Hematopoietic multipotent progenitor cell treated with erythropoietin and hydrocortisone succinate and interleukin-3 and kit ligand, for 8 days (in vitro differentiated cells): ENCODE data around the gene RGS14.
"Not testable (repeated sequence)": the region's sequence is repeated elsewhere in the genome, so short reads cannot be mapped to it uniquely, and the experiment has no call there.

Experiments used
- DNase-seq: peaks from one replicate; pipeline ENCODE4 v3.0.0-alpha.2; 2015

Gene RGS14

DNA sequence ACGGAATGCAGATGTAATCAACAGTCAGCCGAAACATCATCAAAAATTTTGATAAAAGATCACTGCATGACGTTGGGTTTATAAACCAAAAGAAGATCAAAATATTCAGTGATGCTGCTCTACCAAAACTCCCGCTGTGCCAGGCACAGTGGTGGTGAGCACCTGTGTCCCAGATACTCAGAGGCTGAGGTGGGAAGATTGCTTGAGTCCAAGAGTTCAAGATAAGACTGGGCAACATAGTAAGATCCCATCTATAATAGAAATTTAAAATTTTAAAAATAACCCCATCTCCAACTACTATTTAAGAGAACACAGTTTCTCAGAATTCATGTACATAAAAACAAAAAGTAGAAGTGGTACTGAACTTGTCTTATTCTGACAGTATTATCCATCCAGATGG, 10.0 kb upstream of the RGS14 start:
- no peak for DNase-seq

- no peak for DNase-seq
Measured at GRCh38 chr5:177349362-177349647, 8.4 kb upstream of the RGS14 start.

DNA sequence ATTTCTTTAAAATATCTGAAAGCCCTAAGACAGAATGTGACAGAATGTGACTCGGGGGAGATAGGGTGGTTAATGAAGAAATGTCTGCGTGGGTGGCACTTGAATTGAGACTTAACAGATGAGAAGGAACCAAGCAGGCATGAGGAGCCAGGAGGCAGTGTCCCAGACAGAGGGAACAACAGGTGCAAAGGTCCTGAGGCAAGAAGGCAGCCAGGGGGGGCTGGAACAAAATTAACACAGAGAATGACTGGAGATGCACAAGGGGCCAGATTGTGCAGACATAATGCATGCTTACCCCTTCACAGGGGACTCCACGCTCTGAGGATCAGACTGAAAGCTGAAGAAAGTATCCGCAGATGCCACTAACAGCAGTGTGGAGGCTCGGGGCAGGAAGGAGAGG, 8.0 kb upstream of the RGS14 start:
- no peak for DNase-seq

GRCh38 chr5:177350776-177351391, 6.8 kb upstream of the RGS14 start:
- no peak for DNase-seq

DNA sequence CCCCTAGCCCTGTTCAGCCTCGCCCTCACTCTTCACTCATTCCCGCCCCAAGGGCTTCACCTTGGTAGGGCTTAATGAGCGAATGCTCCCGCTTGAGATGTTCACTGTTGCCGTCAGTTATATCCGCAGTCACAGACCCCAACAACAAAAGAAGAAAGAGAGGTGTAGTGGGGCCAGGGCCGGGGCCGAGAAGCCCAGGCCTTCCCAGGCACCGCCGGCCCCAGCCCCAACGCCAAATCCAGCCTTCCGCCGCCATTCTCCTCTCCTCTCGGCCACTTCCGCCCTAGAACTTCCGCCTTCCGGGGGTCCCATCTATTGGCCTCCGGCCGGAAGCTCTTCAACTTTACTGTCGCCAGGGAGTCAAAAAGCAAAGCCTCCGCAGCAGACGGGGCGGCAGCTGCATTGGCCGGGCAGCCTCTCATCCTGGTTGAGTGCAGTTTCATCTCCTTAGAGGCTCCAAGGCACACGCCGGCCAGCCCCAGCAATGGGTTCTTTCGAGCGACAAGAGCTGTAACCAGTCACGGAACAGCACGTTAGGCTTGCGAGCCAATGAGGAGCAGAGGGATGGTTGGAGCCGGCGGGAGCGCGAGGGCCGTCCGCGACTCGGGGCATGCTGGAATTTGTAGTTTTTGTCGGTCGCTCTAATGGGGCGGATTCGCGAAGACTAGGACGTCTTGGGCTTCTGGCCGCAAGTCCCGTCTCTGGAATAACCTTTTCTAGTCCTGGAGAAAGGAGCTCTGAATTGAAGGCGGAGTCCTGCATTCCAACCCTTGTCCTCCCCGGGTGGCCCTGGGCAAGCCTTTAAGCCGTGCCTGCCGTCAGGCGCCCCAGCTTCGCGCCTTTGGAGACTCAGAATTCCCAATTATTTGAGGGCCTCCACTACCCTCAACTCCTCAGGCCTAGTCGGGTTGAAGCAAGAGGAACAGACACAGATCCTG, 6.1 kb upstream of the RGS14 start, which contains the start of gene LMAN2:
TSS of gene LMAN2 (minus strand) at position 277 of the 938 bp plus-strand sequence. CDS start at position 256, 21 bp downstream.
- peak; percentile 97 for DNase-seq

- no peak for DNase-seq
Measured at GRCh38 chr5:177353093-177353492, 4.6 kb upstream of the RGS14 start.

- no peak for DNase-seq
Measured at GRCh38 chr5:177354256-177354655, 3.5 kb upstream of the RGS14 start.

- DNase-seq = peak; percentile 37
Measured at GRCh38 chr5:177354711-177355110, 3.0 kb upstream of the RGS14 start.

DNA sequence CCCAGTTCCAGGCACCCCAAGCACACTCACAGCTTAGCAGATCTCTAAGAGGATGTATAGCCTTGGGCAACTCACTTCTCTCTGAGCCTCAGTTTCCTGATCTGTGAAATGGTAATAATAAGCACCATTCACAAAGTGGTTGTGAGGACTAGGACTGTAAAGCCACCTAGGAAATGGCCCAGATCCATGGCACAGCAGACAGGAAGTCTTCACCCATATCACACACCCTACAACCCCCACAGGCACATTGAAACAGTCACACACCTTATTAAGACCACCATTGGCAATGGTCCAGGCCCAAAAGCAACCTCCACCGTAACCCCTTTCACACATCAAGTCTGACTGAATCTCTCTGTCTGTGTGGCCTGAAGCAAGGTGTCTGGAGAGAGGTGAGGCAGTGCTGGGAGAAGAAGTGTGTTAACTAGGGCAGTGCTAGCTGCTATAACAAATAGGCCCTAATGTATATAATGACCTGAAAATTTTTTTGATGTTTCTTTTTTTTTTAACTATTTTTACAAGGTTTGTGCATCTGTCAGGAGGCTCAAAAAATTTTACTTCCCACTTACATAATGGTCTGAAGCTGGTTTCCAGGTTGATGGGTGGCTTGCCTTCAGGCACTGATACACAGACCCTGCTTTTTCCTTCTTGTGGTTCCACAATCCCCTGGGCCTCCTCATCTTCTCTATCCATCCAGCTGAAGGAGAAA, 2.4 kb upstream of the RGS14 start:
- DNase-seq = no peak

DNA sequence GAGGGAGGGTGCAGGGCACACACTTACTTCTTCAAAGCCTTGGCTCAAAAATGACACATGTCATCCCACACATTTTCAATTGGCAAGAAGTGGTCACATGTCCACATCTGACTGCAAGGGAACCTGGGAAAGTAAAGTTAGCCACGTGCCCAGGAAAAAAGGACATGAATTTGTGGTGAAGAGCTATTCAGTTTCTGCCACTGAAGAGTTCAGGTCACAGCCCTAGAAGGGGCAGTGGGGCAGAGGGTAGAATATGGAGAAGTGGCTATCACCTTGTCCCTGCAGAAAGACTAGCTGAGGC, 1.9 kb upstream of the RGS14 start:
- DNase-seq = peak; percentile 48

GRCh38 chr5:177356746-177357145, 978 bp upstream of the RGS14 start:
- DNase-seq = peak; percentile 54

GRCh38 chr5:177357146-177357458, 622 bp upstream of the RGS14 start:
- DNase-seq = peak; percentile 23

DNA sequence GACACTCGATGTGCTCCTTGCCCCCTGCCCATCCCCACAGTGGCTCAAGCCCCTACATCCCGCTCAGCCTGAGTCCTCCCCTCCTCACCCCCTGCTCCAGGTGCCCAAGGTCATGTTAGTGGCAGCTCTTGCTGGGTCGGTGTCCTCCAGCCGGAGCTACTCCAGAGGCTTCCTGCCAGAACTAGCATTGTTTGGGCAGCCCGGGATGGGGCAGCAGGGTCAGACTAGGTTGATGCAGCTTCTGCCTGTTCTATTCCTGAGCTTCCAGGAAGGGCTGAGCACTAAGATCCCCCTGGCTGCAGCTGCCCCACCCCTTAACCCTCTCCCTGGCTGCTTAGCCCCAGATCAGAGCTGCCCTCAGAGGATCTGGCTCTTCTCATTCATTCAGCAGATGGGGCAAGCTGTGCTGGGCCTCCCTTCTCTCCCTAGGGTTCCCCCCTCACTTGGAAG, 671 bp downstream of the RGS14 start:
- peak; percentile 37 for DNase-seq

DNA sequence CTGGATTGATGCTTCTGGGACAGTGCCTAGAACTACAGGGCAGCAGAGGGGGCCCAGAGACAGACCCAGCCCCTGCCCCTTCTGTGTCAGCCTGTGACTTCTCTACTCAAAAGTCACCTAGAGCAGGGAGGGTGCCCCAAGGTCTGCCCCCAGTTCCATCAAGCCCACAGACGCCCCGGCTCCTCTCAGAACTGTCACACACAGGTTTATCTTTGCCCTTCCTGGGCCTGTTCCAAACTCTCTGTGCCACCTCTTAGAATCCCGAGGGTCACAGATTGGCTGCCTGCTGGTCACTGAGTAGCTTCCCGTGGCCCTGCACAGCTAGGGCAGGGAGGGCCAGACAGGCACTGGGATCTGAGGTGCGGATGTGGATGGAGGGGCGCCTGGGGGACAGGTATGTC, 1.7 kb downstream of the RGS14 start:
- no peak for DNase-seq

DNA sequence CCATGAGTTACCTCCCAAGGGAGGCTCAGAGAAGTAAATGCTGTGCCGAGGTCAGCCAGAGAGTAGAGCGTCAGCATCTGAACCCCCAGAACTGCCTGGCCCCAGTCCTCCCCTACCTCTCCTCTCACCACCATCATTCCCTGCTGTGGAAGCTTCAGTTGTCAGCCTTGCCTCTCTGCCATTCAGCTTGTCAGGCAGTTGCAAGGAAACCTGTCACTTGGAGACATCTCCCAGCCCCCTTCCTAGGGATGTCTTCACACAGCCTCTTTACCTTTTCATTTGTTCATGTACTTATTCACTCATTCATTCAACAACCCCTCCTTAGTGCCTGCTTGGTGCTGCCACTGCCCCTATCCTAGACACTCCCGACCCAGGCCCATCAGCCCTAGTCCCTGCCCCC, 2.1 kb downstream of the RGS14 start:
- DNase-seq = no peak

GRCh38 chr5:177360740-177361139, 3.0 kb downstream of the RGS14 start:
- DNase-seq = not testable (repeated sequence)

DNA sequence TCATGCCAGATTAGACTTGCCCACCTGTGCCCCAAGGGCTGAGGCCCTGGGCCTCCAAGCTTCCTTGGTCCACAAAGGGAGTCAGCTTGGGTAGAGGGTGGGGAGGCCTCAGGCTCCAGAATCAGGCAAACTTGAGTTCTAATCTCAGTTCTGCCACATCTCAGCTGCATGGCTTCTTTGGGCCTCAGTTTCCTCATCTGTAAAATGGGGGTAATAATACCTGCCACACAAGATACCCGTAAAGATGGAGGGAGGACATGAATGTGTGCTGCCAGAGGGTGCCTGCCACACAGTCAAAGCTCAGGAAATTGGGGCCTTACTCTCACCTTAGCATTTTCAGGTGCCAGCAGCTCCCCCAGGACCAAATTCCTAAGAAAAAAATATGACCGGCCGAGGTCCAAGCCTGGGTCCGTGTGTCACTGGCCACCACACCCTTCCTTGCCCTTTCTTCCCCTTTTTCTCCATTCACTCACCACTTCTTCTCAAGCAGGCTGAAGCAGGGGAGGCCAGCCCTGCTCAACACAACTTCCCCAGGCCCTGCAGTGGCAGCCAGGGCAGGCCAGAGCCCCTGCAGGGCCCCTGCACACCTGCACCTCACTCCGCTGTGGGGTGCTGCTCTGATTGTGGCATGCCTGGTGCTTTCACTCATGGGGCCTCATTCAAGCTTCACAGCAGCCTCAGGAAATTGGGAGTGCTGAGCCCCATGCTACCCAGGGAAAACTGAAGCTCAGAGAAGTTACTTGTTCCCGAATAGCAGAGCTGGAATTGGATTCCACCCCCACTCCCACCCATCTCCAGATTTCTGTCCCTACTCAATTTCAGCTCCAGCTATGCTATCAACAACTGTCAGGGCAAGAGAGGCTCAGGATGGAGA, 3.9 kb downstream of the RGS14 start:
- DNase-seq = no peak

- no peak for DNase-seq
Measured at GRCh38 chr5:177362292-177362609, 4.5 kb downstream of the RGS14 start.

DNA sequence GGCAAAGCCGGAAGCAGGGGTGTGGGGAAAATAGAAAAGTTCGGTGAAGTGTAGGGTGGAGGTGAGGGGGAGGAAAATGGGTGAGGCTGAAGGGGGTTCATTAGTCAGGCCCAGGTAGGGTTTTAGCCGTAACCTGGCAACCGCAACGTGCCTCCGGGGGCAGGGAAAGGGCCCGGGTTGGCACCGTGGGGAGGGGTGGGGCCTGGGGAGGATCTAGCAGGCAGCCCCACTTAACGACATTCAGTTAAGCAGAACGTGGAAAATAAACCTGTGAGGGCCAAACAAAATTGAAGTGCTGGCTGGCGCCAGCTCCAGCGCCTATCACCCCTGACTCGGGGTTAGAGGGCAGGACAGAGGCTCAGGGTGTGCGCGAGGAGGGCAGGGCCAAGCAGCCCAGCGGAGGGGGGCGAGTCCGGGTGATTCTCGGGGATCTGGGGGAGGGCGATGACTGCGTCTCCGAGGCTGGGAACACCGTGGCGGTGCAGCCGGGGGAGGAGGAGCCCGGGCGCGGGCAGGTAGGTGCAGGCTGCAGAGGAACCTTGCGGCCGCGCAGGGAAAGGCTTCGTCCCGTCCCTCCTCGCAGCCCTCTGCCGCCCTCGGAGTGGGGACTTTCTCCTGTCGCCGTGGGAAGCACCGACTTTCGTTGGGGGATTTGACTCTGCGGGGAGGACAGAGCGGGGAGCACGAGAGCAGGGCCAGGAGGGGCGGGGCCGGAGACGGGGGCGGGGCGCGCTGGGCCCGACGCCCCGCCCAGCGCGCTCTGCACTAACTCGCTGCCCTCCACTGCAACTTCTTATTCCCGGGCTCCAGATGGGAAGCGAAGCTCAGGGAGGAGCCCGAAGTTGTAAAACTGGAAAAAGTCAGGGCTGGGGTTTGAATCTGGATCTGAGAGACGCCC, 5.1 kb downstream of the RGS14 start:
- DNase-seq = peak; percentile 81

DNA sequence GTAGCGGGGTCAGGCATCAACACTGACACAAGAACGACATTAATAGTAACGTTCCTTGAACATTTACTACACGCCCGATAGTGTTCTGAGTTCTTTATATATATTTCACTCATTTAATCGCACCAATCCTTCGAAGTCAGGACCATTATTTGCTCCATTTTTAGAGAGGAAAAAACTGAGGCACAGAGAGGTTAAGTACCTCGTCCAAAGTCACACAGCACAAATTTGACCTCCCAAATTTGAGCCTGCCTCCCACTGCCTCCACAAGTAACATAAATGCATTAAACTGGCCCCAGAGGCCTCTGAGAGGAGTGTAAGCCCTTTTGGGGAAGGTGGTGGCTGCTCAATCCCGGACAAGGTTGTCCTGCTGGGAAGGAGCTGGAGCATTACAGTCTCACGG, 5.8 kb downstream of the RGS14 start:
- DNase-seq = no peak

- no peak for DNase-seq
Measured at GRCh38 chr5:177364159-177364962, 6.6 kb downstream of the RGS14 start.
